Vagina (tissue), 2 donors: ENCODE results near the gene NAMPT. TPM values are rescaled to one million over a fixed set of nuclear protein-coding genes. Genes with fewer than 3 reads are reported as not detected.

Source experiments
- DNase-seq, 2 donors: peaks; one replicate each; pipeline ENCODE4 v3.0.0-alpha.2; 2017; ENCODE audit errors: extremely low spot score in 2 of 2
- H3K27ac ChIP-seq: fragments of 200-600 bp; sonication (generic); one replicate; pipeline ENCODE4 v1.5.1; 2019
- H3K27me3 ChIP-seq: fragments of 200-600 bp; sonication (generic); one replicate; pipeline ENCODE4 v1.5.1; 2019
- H3K36me3 ChIP-seq, 2 donors: fragments of 200-600 bp; sonication (generic); one replicate each; pipeline ENCODE4 v1.5.1; 2017 to 2019
- H3K4me1 ChIP-seq: fragments of 200-600 bp; sonication (generic); one replicate; pipeline ENCODE4 v1.5.1; 2019
- H3K4me3 ChIP-seq, 2 donors: fragments of 200-600 bp; sonication (generic); 1 replicate in 1 of 2; 2 replicates in 1 of 2; pipeline ENCODE4 v1.5.1; 2016 to 2019
- H3K9me3 ChIP-seq: fragments of 200-600 bp; sonication (generic); one replicate; pipeline ENCODE4 v1.5.1; 2019
- CTCF ChIP-seq, 3 experiments: fragments of 450-650 bp in 2 of 3; fragments of 200-600 bp in 1 of 3; sonication (generic) in 1 of 3; IDR thresholded peaks; one replicate each; pipeline ENCODE4 v1.5.1; 2017 to 2019; ENCODE audit warnings: antibody characterized with exemption in 3 of 3, mild to moderate bottlenecking in 2 of 3, moderate library complexity in 2 of 3
- POLR2A ChIP-seq, 2 donors: fragments of 450-650 bp; IDR thresholded peaks; one replicate each; pipeline ENCODE4 v1.6.1; 2017; ENCODE audit warnings: antibody characterized with exemption in 2 of 2, mild to moderate bottlenecking in 2 of 2, moderate library complexity in 2 of 2
- POLR2AphosphoS5 ChIP-seq, 2 donors: sonication (generic); formaldehyde crosslinking; IDR thresholded peaks; one replicate each; pipeline ENCODE4 v1.9.0; 2017; ENCODE audit warnings: antibody characterized with exemption in 2 of 2, mild to moderate bottlenecking in 2 of 2, low read depth in 1 of 2; ENCODE audit not compliant: insufficient read depth in 1 of 2
- intact Hi-C: fragments of 100-400 bp; cut with DNase I; formaldehyde crosslinking; loops from one replicate; pipeline ENCODE4 v1.15.1; 2023
- total RNA-seq: library from RNA; depleted of rRNA; stranded (reverse); fragments of >200 nt; gene quantifications from one replicate; pipeline ENCODE4 v1.2.3, GENCODE V29; 2016

The NAMPT gene
- total RNA-seq, 1 donor from 2014 or later = 400 TPM

GRCh38 chr7:106317971-106318370 lies 33.2 kb upstream of the NAMPT start:
- TF ChIP-seq POLR2AphosphoS5 (IDR thresholded peaks at IDR 0.05; ENCODE audit: insufficient read depth in 1 of 2, low read depth in 1 of 2) = no peak
- TF ChIP-seq CTCF (IDR thresholded peaks at IDR 0.05) = no peak
- intact Hi-C loops = no loop called here
- Histone ChIP-seq H3K4me1 (no peaks in the 10 kb centered on the region), H3K36me3 (no peaks in the 10 kb centered on the region), H3K4me3 (no peak overlapping the region), H3K9me3 (no peaks in the 10 kb centered on the region), H3K27ac (no peak overlapping the region), H3K27me3 (no peaks in the 10 kb centered on the region)
- no peak for DNase-seq

GRCh38 chr7:106316947-106317346 lies 32.2 kb upstream of the NAMPT start:
- Histone ChIP-seq H3K4me1 (no peaks in the 10 kb centered on the region), H3K36me3 (no peaks in the 10 kb centered on the region), H3K27me3 (no peaks in the 10 kb centered on the region), H3K9me3 (no peaks in the 10 kb centered on the region), H3K4me3 (no peak overlapping the region), H3K27ac (no peak overlapping the region)
- intact Hi-C loops = no loop called here
- TF ChIP-seq POLR2AphosphoS5 (IDR thresholded peaks at IDR 0.05; ENCODE audit: insufficient read depth in 1 of 2, low read depth in 1 of 2) = no peak
- no peak for TF ChIP-seq CTCF (IDR thresholded peaks at IDR 0.05)
- no peak for TF ChIP-seq POLR2A (IDR thresholded peaks at IDR 0.05)
- no peak for DNase-seq

- no peaks in the 10 kb centered on the region for H3K36me3 ChIP-seq
- H3K9me3 ChIP-seq = no peaks in the 10 kb centered on the region
- H3K4me3 ChIP-seq = no peak overlapping the region
- H3K27me3 ChIP-seq = no peaks in the 10 kb centered on the region
- no peak overlapping the region for H3K27ac ChIP-seq
- DNase-seq = no peak
- intact Hi-C loops = no loop called here
- no peaks in the 10 kb centered on the region for H3K4me1 ChIP-seq
- TF ChIP-seq POLR2AphosphoS5 (IDR thresholded peaks at IDR 0.05; ENCODE audit: insufficient read depth in 1 of 2, low read depth in 1 of 2) (no peak), CTCF (IDR thresholded peaks at IDR 0.05) (no peak), POLR2A (IDR thresholded peaks at IDR 0.05) (no peak)
Measured at GRCh38 chr7:106314875-106315274, 30.1 kb upstream of the NAMPT start.

- no peaks in the 10 kb centered on the region for H3K36me3 ChIP-seq
- H3K27ac ChIP-seq = no peak overlapping the region
- intact Hi-C loops = no loop called here
- no peak overlapping the region for H3K4me3 ChIP-seq
- TF ChIP-seq POLR2A (IDR thresholded peaks at IDR 0.05) (no peak), POLR2AphosphoS5 (IDR thresholded peaks at IDR 0.05; ENCODE audit: insufficient read depth in 1 of 2, low read depth in 1 of 2) (no peak), CTCF (IDR thresholded peaks at IDR 0.05) (no peak)
- no peak for DNase-seq
- no peaks in the 10 kb centered on the region for H3K9me3 ChIP-seq
- H3K27me3 ChIP-seq = no peaks in the 10 kb centered on the region
- H3K4me1 ChIP-seq = no peaks in the 10 kb centered on the region
Measured at GRCh38 chr7:106313966-106314365, 29.2 kb upstream of the NAMPT start.

- Histone ChIP-seq H3K4me3 (no peak overlapping the region), H3K27ac (no peak overlapping the region), H3K36me3 (no peaks in the 10 kb centered on the region), H3K4me1 (no peaks in the 10 kb centered on the region), H3K9me3 (no peaks in the 10 kb centered on the region), H3K27me3 (no peaks in the 10 kb centered on the region)
- no peak for TF ChIP-seq POLR2A (IDR thresholded peaks at IDR 0.05)
- no peak for DNase-seq
- intact Hi-C loops = no loop called here
Measured at GRCh38 chr7:106313456-106313901, 28.7 kb upstream of the NAMPT start.

- H3K4me3 ChIP-seq = no peak overlapping the region
- intact Hi-C loops = no loop called here
- no peaks in the 10 kb centered on the region for H3K9me3 ChIP-seq
- TF ChIP-seq CTCF (IDR thresholded peaks at IDR 0.05) = no peak
- no peak for TF ChIP-seq POLR2AphosphoS5 (IDR thresholded peaks at IDR 0.05; ENCODE audit: insufficient read depth in 1 of 2, low read depth in 1 of 2)
- no peak for TF ChIP-seq POLR2A (IDR thresholded peaks at IDR 0.05)
- no peak for DNase-seq
- H3K4me1 ChIP-seq = no peaks in the 10 kb centered on the region
- H3K27ac ChIP-seq = no peak overlapping the region
- no peaks in the 10 kb centered on the region for H3K27me3 ChIP-seq
- H3K36me3 ChIP-seq = no peaks in the 10 kb centered on the region
Measured at GRCh38 chr7:106312906-106313305, 28.1 kb upstream of the NAMPT start.
